Ishikawa (cell line): ENCODE data around the gene HARS2.

Source experiments
- CEBPB ChIP-seq: IDR thresholded peaks from 2 replicates; pipeline ENCODE4 v1.6.1; 2012
- CREB1 ChIP-seq: IDR thresholded peaks from 2 replicates; pipeline ENCODE4 v1.6.1; 2012; ENCODE audit warnings: low read depth
- EGR1 ChIP-seq: IDR thresholded peaks from 2 replicates; pipeline ENCODE4 v1.6.1; 2012
- EP300 ChIP-seq: IDR thresholded peaks from 2 replicates; pipeline ENCODE4 v1.6.1; 2012; ENCODE audit warnings: borderline replicate concordance
- FOXM1 ChIP-seq: IDR thresholded peaks from 2 replicates; pipeline ENCODE4 v1.6.1; 2012; ENCODE audit warnings: low read depth, borderline replicate concordance
- MAX ChIP-seq: IDR thresholded peaks from 2 replicates; pipeline ENCODE4 v1.6.1; 2012
- NFIC ChIP-seq: IDR thresholded peaks from 2 replicates; pipeline ENCODE4 v1.6.1; 2012
- RAD21 ChIP-seq: IDR thresholded peaks from 2 replicates; pipeline ENCODE4 v1.6.1; 2012; ENCODE audit warnings: low read depth
- REST ChIP-seq: IDR thresholded peaks from 2 replicates; pipeline ENCODE4 v1.6.1; 2012; ENCODE audit warnings: low read depth, mild to moderate bottlenecking
- TAF1 ChIP-seq: IDR thresholded peaks from 2 replicates; pipeline ENCODE4 v1.6.1; 2012; ENCODE audit warnings: low read depth, mild to moderate bottlenecking
- TCF12 ChIP-seq: IDR thresholded peaks from 2 replicates; pipeline ENCODE4 v1.6.1; 2012; ENCODE audit warnings: low read depth
- TEAD4 ChIP-seq: IDR thresholded peaks from 2 replicates; pipeline ENCODE4 v1.6.1; 2012
- USF1 ChIP-seq: IDR thresholded peaks from 2 replicates; pipeline ENCODE4 v1.6.1; 2012
- YY1 ChIP-seq: IDR thresholded peaks from 2 replicates; pipeline ENCODE4 v1.6.1; 2012; ENCODE audit warnings: low read depth

- TF ChIP-seq FOXM1: no peak
- no peak for TF ChIP-seq YY1
- no peak for TF ChIP-seq TAF1
- TF ChIP-seq REST: no peak
- no peak for TF ChIP-seq CEBPB
- no peak for TF ChIP-seq EGR1
- no peak for TF ChIP-seq EP300
- TF ChIP-seq RAD21: no peak
- TF ChIP-seq CREB1: no peak
- no peak for TF ChIP-seq TCF12
- TF ChIP-seq MAX: no peak
- TF ChIP-seq TEAD4: no peak
- TF ChIP-seq NFIC: no peak
- no peak for TF ChIP-seq USF1
Measured at GRCh38 chr5:140696891-140697492, 5.7 kb downstream of the HARS2 start.
